ENCODE data around the gene ATXN7.

The ATXN7 gene

GRCh38 chr3:63867225-63867624, 3.6 kb downstream of the ATXN7 start:
- DNase-seq: no peak

- no peak for DNase-seq
These were observed 6.4 kb downstream of the ATXN7 start for GRCh38 chr3:63869940-63870614.

- DNase-seq: no peak
These were observed 6.9 kb downstream of the ATXN7 start for GRCh38 chr3:63870615-63871005.

- no peak for DNase-seq
These were observed 8.7 kb downstream of the ATXN7 start for GRCh38 chr3:63872135-63872924.

- DNase-seq: no peak
These were observed 11.1 kb downstream of the ATXN7 start for GRCh38 chr3:63874769-63875168.

GRCh38 chr3:63875510-63875909, 11.8 kb downstream of the ATXN7 start:
- DNase-seq: no peak

GRCh38 chr3:63876260-63876659, 12.6 kb downstream of the ATXN7 start:
- DNase-seq: no peak

- DNase-seq: no peak
These were observed 14.2 kb downstream of the ATXN7 start for GRCh38 chr3:63877737-63878393.

- no peak for DNase-seq
These were observed 14.9 kb downstream of the ATXN7 start for GRCh38 chr3:63878394-63879060.

GRCh38 chr3:63880653-63881052, 17.0 kb downstream of the ATXN7 start:
- DNase-seq: no peak

GRCh38 chr3:63886858-63887257, 23.2 kb downstream of the ATXN7 start:
- no peak for DNase-seq

- DNase-seq: no peak
These were observed 27.9 kb downstream of the ATXN7 start for GRCh38 chr3:63891518-63891917.

GRCh38 chr3:63892773-63893352, 29.2 kb downstream of the ATXN7 start:
- no peak for DNase-seq

- no peak for DNase-seq
These were observed 31.9 kb downstream of the ATXN7 start for GRCh38 chr3:63895422-63896189.

- no peak for DNase-seq
These were observed 32.8 kb downstream of the ATXN7 start for GRCh38 chr3:63896332-63897030.

- DNase-seq: no peak
These were observed 36.3 kb downstream of the ATXN7 start for GRCh38 chr3:63900010-63900409.

- DNase-seq: no peak
These were observed 36.8 kb downstream of the ATXN7 start for GRCh38 chr3:63900459-63900858.

- no peak for DNase-seq
These were observed 42.3 kb downstream of the ATXN7 start for GRCh38 chr3:63905731-63906620.

GRCh38 chr3:63908081-63908736, 44.5 kb downstream of the ATXN7 start:
- no peak for DNase-seq

- no peak for DNase-seq
These were observed 45.1 kb downstream of the ATXN7 start for GRCh38 chr3:63908776-63909175.

Measured in femur (tissue), 1 donor.